IMR-90 (cell line): ENCODE data around the gene HERPUD1. TPM values are rescaled to one million over a fixed set of nuclear protein-coding genes. Genes with fewer than 3 reads are reported as not detected.

Experiments
- ATAC-seq: fragments of 200-7000 bp; cut with Tn5 transposase; 2 replicates; pipeline ENCODE4 v1.9.1; 2020; ENCODE audit warnings: low read depth, mild to moderate bottlenecking, moderate library complexity
- BruUV-seq: library from RNA; stranded (reverse); fragments of 400-500 nt; replicated peaks from 2 replicates; lab custom pipeline; 2021; lab: Mats Ljungman, UMichigan
- CTCF ChIA-PET: fragments of 300-600 bp; formaldehyde crosslinking; extraction: SDS; loops from one replicate; lab custom pipeline; 2021; ENCODE audit warnings: antibody characterized with exemption; lab: Yijun Ruan, JAX
- POLR2A ChIA-PET: fragments of 300-600 bp; sonication (Branson Sonifier 250); formaldehyde crosslinking; loops from one replicate; lab custom pipeline; 2022; ENCODE audit warnings: antibody characterized with exemption; ENCODE audit not compliant: unreplicated experiment; lab: Charles Lee
- DNase-seq: peaks from one replicate; pipeline ENCODE4 v3.0.0; 2013
- H2AFZ ChIP-seq: replicated peaks from 2 replicates; pipeline ENCODE3; 2013; ENCODE audit warnings: low read length, mild to moderate bottlenecking; ENCODE audit not compliant: poor library complexity
- H2AK5ac ChIP-seq: 2 replicates; pipeline ENCODE4 v1.6.1; 2013; ENCODE audit warnings: low read depth, low read length, inconsistent platforms
- H2AK9ac ChIP-seq: replicated peaks from 2 replicates; pipeline ENCODE3; 2013; ENCODE audit warnings: mild to moderate bottlenecking, low read depth, low read length, moderate library complexity; ENCODE audit not compliant: poor library complexity
- H2BK120ac ChIP-seq: 2 replicates; pipeline ENCODE4 v1.6.1; 2013; ENCODE audit warnings: low read depth, low read length, inconsistent platforms
- H2BK15ac ChIP-seq: 3 replicates; pipeline ENCODE4 v1.6.1; 2013; ENCODE audit warnings: low read depth, low read length, inconsistent platforms
- H2BK20ac ChIP-seq: 2 replicates; pipeline ENCODE4 v1.6.1; 2013; ENCODE audit warnings: low read depth, mild to moderate bottlenecking, inconsistent platforms, low read length, moderate library complexity
- H2BK5ac ChIP-seq: 2 replicates; pipeline ENCODE4 v1.6.1; 2013; ENCODE audit warnings: mild to moderate bottlenecking, low read depth, low read length, inconsistent platforms; ENCODE audit not compliant: poor library complexity, severe bottlenecking
- H3K14ac ChIP-seq: replicated peaks from 2 replicates; pipeline ENCODE4 v1.6.1; 2013; ENCODE audit warnings: low read depth, low read length, inconsistent platforms
- H3K18ac ChIP-seq: 2 replicates; pipeline ENCODE4 v1.6.1; 2013; ENCODE audit warnings: low read depth, low read length, control low read depth
- H3K23ac ChIP-seq: 2 replicates; pipeline ENCODE4 v1.6.1; 2013; ENCODE audit warnings: low read depth, low read length, inconsistent platforms
- H3K27ac ChIP-seq: 2 replicates; pipeline ENCODE4 v1.5.1; 2013; ENCODE audit warnings: mild to moderate bottlenecking, control low read depth, low read length; ENCODE audit not compliant: insufficient read depth
- H3K27me3 ChIP-seq: 2 replicates; pipeline ENCODE4 v1.6.1; 2013; ENCODE audit warnings: low read length; ENCODE audit not compliant: control insufficient read depth, insufficient read depth
- H3K36me3 ChIP-seq: 2 replicates; pipeline ENCODE4 v1.6.1; 2013; ENCODE audit warnings: low read length, mixed read lengths; ENCODE audit not compliant: control insufficient read depth, insufficient read depth
- H3K4ac ChIP-seq: 2 replicates; pipeline ENCODE4 v1.6.1; 2013; ENCODE audit warnings: low read depth, low read length, inconsistent platforms
- H3K4me1 ChIP-seq: 2 replicates; pipeline ENCODE4 v1.6.1; 2013; ENCODE audit warnings: low read length, mixed read lengths; ENCODE audit not compliant: control insufficient read depth, insufficient read depth
- H3K4me2 ChIP-seq: 2 replicates; pipeline ENCODE4 v1.6.1; 2013; ENCODE audit warnings: low read depth, mild to moderate bottlenecking, control low read depth, low read length, moderate library complexity
- H3K4me3 ChIP-seq: 2 replicates; pipeline ENCODE4 v1.5.1; 2013; ENCODE audit warnings: low read depth, mild to moderate bottlenecking, control low read depth, low read length, moderate library complexity; ENCODE audit not compliant: insufficient read depth
- H3K56ac ChIP-seq: 2 replicates; pipeline ENCODE4 v1.6.1; 2013; ENCODE audit warnings: low read length, inconsistent platforms; ENCODE audit not compliant: insufficient read depth; ENCODE audit errors: extremely low read depth
- H3K79me1 ChIP-seq, 2 experiments: 2 replicates each; pipeline ENCODE4 v1.6.1; 2013; ENCODE audit warnings: low read length in 2 of 2, inconsistent platforms in 1 of 2, low read depth in 1 of 2
- H3K9ac ChIP-seq: 2 replicates; pipeline ENCODE4 v1.6.1; 2013; ENCODE audit warnings: low read depth, low read length, control low read depth
- H3K9me1 ChIP-seq: 2 replicates; pipeline ENCODE4 v1.6.1; 2013; ENCODE audit warnings: low read length, inconsistent platforms; ENCODE audit not compliant: insufficient read depth
- H3K9me3 ChIP-seq: 2 replicates; pipeline ENCODE4 v1.6.1; 2013; ENCODE audit warnings: low read length; ENCODE audit not compliant: control insufficient read depth, insufficient read depth
- H4K20me1 ChIP-seq: 2 replicates; pipeline ENCODE4 v1.6.1; 2013; ENCODE audit warnings: low read length, inconsistent platforms; ENCODE audit not compliant: insufficient read depth
- H4K5ac ChIP-seq: 2 replicates; pipeline ENCODE4 v1.6.1; 2013; ENCODE audit warnings: mild to moderate bottlenecking, low read depth, low read length, control low read depth
- H4K8ac ChIP-seq, 2 experiments: 2 replicates each; pipeline ENCODE4 v1.6.1; 2013; ENCODE audit warnings: low read depth in 2 of 2, low read length in 2 of 2, control low read depth in 1 of 2, inconsistent platforms in 1 of 2
- H4K91ac ChIP-seq: 2 replicates; pipeline ENCODE4 v1.6.1; 2013; ENCODE audit warnings: low read depth, low read length, inconsistent platforms; ENCODE audit not compliant: insufficient read depth
- CHD1 ChIP-seq: IDR thresholded peaks from 2 replicates; pipeline ENCODE4 v1.6.1; 2012; ENCODE audit warnings: low read depth, low read length, improper control_type of control experiment
- NFE2L2 ChIP-seq: fragments of 150-350 bp; IDR thresholded peaks from 2 replicates; pipeline ENCODE4 v1.6.1; 2016; ENCODE audit warnings: low read depth, mild to moderate bottlenecking, low read length
- WGBS, 2 experiments: methylation state at CpG; one replicate each; pipeline versions ENCODE4 v1.1.5 to v1.1.7; 2013; ENCODE audit warnings: missing lambda C conversion rate in 2 of 2; ENCODE audit not compliant: insufficient read length in 1 of 2; ENCODE audit errors: extremely low coverage in 2 of 2; 5-methylcytosine and 5-hydroxymethylcytosine counted together
- dilution Hi-C: fragments of 300-500 bp; cut with HindIII; formaldehyde crosslinking; loops from one replicate; pipeline ENCODE4 v1.14.3; 2018; ENCODE audit warnings: low sequenced_read_pairs; ENCODE audit not compliant: unreplicated experiment
- in situ Hi-C: fragments of 300-500 bp; cut with MboI; formaldehyde crosslinking; loops from 3 replicates; pipeline ENCODE4 v1.14.3; 2019; ENCODE audit warnings: low sequenced_read_pairs, inconsistent platforms, mixed read lengths
- intact Hi-C: fragments of 100-400 bp; cut with micrococcal nuclease; formaldehyde crosslinking; loops from 2 replicates; pipeline ENCODE4 v1.10.0; 2022
- polyA plus RNA-seq, 3 experiments: library from polyadenylated mRNA; depleted of rRNA; stranded (reverse); fragments of >200 nt; gene quantifications; 2 replicates each; pipeline ENCODE4 v1.2.3, GENCODE V29; 2012; ENCODE audit warnings: low replicate concordance in 1 of 3
- total RNA-seq: library from RNA; depleted of rRNA; stranded (reverse); fragments of >200 nt; gene quantifications from 2 replicates; pipeline ENCODE4 v1.2.3, GENCODE V29; 2012

Gene HERPUD1
- total and polyA plus RNA-seq, 2 of the 4 experiments (the other 2 are of a cell fraction): 130 to 148 TPM

DNA sequence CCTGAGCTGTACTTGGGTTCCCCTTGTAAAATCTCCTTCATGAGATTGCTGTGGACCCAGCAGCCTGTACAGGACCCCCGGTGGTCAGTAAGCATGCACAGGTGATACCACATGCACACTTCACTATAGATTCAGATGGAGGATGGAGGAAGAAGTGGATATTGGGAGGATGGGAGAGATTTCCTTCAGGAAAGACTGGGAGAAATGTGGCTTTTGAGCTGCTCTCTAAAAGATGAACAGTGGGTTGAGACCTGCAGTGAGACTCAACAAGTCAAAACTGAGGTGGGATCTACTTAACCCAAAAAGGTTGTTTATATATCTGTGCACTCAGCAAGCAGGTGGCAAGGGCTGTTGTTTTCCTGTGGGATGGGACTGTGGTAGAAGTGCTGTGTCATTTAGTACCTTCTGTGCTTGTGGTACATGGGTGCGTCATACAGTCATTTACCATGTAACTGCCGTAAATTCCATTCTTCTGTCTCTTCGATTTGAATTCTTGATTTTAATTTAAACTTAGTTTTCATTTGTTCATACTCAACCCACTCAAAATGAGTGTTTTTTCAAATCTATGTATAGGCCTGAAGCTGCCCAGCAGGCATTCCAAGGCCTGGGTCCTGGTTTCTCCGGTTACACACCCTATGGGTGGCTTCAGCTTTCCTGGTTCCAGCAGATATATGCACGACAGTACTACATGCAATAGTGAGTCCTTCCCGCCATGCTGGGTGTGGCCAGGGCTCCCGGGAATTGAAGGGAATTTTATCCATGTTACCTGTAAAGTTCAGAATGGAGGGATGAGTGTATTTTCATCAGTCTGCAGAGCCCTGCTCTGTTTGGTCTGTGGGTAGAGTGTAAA lies 6.9 kb downstream of the HERPUD1 start:
- H2BK120ac ChIP-seq: no peak overlapping the region
- no peaks in the 10 kb centered on the region for H3K27me3 ChIP-seq
- ChIA-PET CTCF (no interaction called here), POLR2A (no interaction called here)
- no peak overlapping the region for H3K23ac ChIP-seq
- no peak overlapping the region for H3K56ac ChIP-seq
- peaks cover 30 to 67% of the 10 kb centered on the region in 2 experiments for H3K79me1 ChIP-seq
- BruUV-seq: no TSS peak
- ATAC-seq (no peak), DNase-seq (no peak)
- H2AK9ac ChIP-seq: no peak overlapping the region
- peaks cover 2% of the 10 kb centered on the region for H3K4me1 ChIP-seq
- no peak overlapping the region for H3K14ac ChIP-seq
- H3K9me3 ChIP-seq: no peaks in the 10 kb centered on the region
- no peak overlapping the region for H3K27ac ChIP-seq
- H2BK20ac ChIP-seq: no peak overlapping the region
- no peak overlapping the region for H3K9ac ChIP-seq
- no peak overlapping the region for H2AK5ac ChIP-seq
- peaks cover 58% of the 10 kb centered on the region for H3K36me3 ChIP-seq
- H2BK5ac ChIP-seq: no peak overlapping the region
- in situ Hi-C loops: no loop called here
- TF ChIP-seq CHD1 (no peak), NFE2L2 (0 out of 2 replicates have a peak, but pooled peaks have one; percentile 22)
- H4K91ac ChIP-seq: no peak overlapping the region
- H3K4ac ChIP-seq: no peak overlapping the region
- intact Hi-C loops: no loop called here
- no peak overlapping the region for H2BK15ac ChIP-seq
- WGBS, 2 experiments: 93% methylated on average over 3 of the region's 8 CpGs; no CpG with 5 or more reads in 1 of the 2 experiments
- dilution Hi-C loops: no loop called here
- no peak overlapping the region for H3K18ac ChIP-seq
- no peak overlapping the region for H3K4me3 ChIP-seq
- peaks cover 86% of the 10 kb centered on the region for H4K20me1 ChIP-seq
- no peak overlapping the region for H2AFZ ChIP-seq
- no peak overlapping the region for H4K5ac ChIP-seq
- H4K8ac ChIP-seq: no peak overlapping the region
- no peak overlapping the region for H3K4me2 ChIP-seq
- H3K9me1 ChIP-seq: peaks cover 10% of the 10 kb centered on the region
